Stomach (tissue), 9 donors: ENCODE results near the gene TCFL5. TPM values are rescaled to one million over a fixed set of nuclear protein-coding genes. Genes with fewer than 3 reads are reported as not detected.
A peak's percentile ranks its signal among the peaks of the same experiment; 100 is the strongest.

ENCODE experiments used
- DNase-seq, 2 donors: peaks; one replicate each; pipeline versions ENCODE4 v3.0.0 to v3.0.0-alpha.2; 2013 to 2019
- H3K27ac ChIP-seq, 5 donors: fragments of 200-600 bp in 4 of 5; sonication (generic) in 4 of 5; one replicate each; pipeline ENCODE4 v1.5.1; 2013 to 2019; ENCODE audit warnings: mild to moderate bottlenecking in 1 of 5, moderate library complexity in 1 of 5
- H3K27me3 ChIP-seq, 3 donors: fragments of 200-600 bp; sonication (generic); one replicate each; pipeline ENCODE4 v1.5.1; 2017 to 2019; ENCODE audit warnings: mixed run types in 1 of 3
- H3K36me3 ChIP-seq, 4 donors: fragments of 200-600 bp; sonication (generic); 1 replicate in 3 of 4; 2 replicates in 1 of 4; pipeline ENCODE4 v1.5.1; 2016 to 2019
- H3K4me1 ChIP-seq, 4 donors: fragments of 200-600 bp; sonication (generic); one replicate each; pipeline ENCODE4 v1.5.1; 2016 to 2019
- H3K4me3 ChIP-seq, 4 donors: fragments of 200-600 bp; sonication (generic) in 3 of 4; one replicate each; pipeline ENCODE4 v1.5.1; 2016 to 2019; ENCODE audit warnings: mild to moderate bottlenecking in 1 of 4
- H3K9me3 ChIP-seq, 4 donors: fragments of 200-600 bp; sonication (generic); one replicate each; pipeline ENCODE4 v1.5.1; 2016 to 2019
- CTCF ChIP-seq, 7 experiments: fragments of 450-650 bp in 4 of 7; fragments of 200-600 bp in 3 of 7; sonication (generic) in 3 of 7; IDR thresholded peaks; one replicate each; pipeline ENCODE4 v1.5.1; 2016 to 2019; ENCODE audit warnings: antibody characterized with exemption in 7 of 7, control low read depth in 2 of 7, mild to moderate bottlenecking in 1 of 7
- EP300 ChIP-seq: sonication (generic); formaldehyde crosslinking; IDR thresholded peaks from one replicate; pipeline ENCODE4 v1.6.1; 2017; ENCODE audit warnings: antibody characterized with exemption
- POLR2A ChIP-seq, 4 donors: fragments of 450-650 bp; IDR thresholded peaks; one replicate each; pipeline ENCODE4 v1.6.1; 2016; ENCODE audit warnings: antibody characterized with exemption in 4 of 4, control low read depth in 2 of 4, mild to moderate bottlenecking in 1 of 4, moderate library complexity in 1 of 4
- POLR2AphosphoS5 ChIP-seq, 3 donors: sonication (generic); formaldehyde crosslinking; IDR thresholded peaks; one replicate each; pipeline ENCODE4 v1.6.1; 2016; ENCODE audit warnings: antibody characterized with exemption in 3 of 3
- WGBS, 5 donors: extraction: QIAGEN DNeasy Blood & Tissue Kit in 3 of 5; methylation state at CpG; one replicate each; pipeline versions ENCODE4 v1.1.5 to v1.1.7; 2013 to 2018; 5-methylcytosine and 5-hydroxymethylcytosine counted together
- intact Hi-C: fragments of 100-400 bp; cut with DNase I; formaldehyde crosslinking; loops from one replicate; pipeline ENCODE4 v1.15.1; 2023; ENCODE audit warnings: low total_unique reads
- polyA plus RNA-seq, 3 donors: library from polyadenylated mRNA; stranded (reverse); fragments of 200-250 nt; gene quantifications; one replicate each; pipeline ENCODE4 v1.2.3, GENCODE V29; 2013
- total RNA-seq, 5 donors: library from RNA; depleted of rRNA; stranded (reverse); fragments of >200 nt; gene quantifications; one replicate each; pipeline versions ENCODE4 v1.1.0 to v1.2.3, GENCODE V29; 2014 to 2016
- donor health status: healthy with polysubstance abuse.
- donor health status: Bipolar disorder and iron deficiency.
- donor health status: healthy.

TCFL5 gene
- total and polyA plus RNA-seq, 8 donors = 3.0 to 29.5 (median 5.7) TPM

GRCh38 chr20:62816884-62817873 is 44.4 kb downstream of the TCFL5 start, which contains the start of gene COL9A3:
Gene COL9A3 (plus strand): TSS chr20:62817050. CDS start chr20:62817065, 15 bp downstream.
- peak within 1 kb of the TSS; percentile 26 to 44 (median 32) for H3K4me3 ChIP-seq

GRCh38 chr20:62816031-62816883 is 45.4 kb downstream of the TCFL5 start:
- Histone ChIP-seq H3K9me3 (no peaks in the 10 kb centered on the region), H3K36me3 (peaks cover 24 to 29% (median 28%) of the 10 kb centered on the region in 4 donors), H3K27me3 (peaks cover 22 to 70% (median 48%) of the 10 kb centered on the region in 3 donors), H3K4me3 (peak overlapping the region; percentile 26 to 44 (median 32)), H3K27ac (peak overlapping the region in 2 of 5 donors; percentile 2 to 21), H3K4me1 (peaks cover 33 to 58% (median 56%) of the 10 kb centered on the region in 4 donors)
- intact Hi-C loops = no loop called here
- WGBS, 5 donors = 3 to 12% (median 4%) methylated on average over 10 to 57 of the region's 57 CpGs
- TF ChIP-seq CTCF (IDR thresholded peaks at IDR 0.05) (no peak), EP300 (no peak), POLR2AphosphoS5 (IDR thresholded peaks at IDR 0.05) (no peak), POLR2A (IDR thresholded peaks at IDR 0.05) (no peak)
- peak in 1 of 2 donors; percentile 63 for DNase-seq

More at GRCh38 chr20:62816884-62817873, 44.4 kb downstream of the TCFL5 start, which contains the start of gene COL9A3:
- peaks cover 33 to 58% (median 56%) of the 10 kb centered on the region in 4 donors for H3K4me1 ChIP-seq
- TF ChIP-seq POLR2AphosphoS5 (IDR thresholded peaks at IDR 0.05) (no peak), EP300 (no peak), CTCF (IDR thresholded peaks at IDR 0.05) (no peak), POLR2A (IDR thresholded peaks at IDR 0.05) (no peak)
- H3K27me3 ChIP-seq = peaks cover 22 to 70% (median 48%) of the 10 kb centered on the region in 3 donors
- H3K36me3 ChIP-seq = peaks cover 15 to 20% (median 19%) of the 10 kb centered on the region in 4 donors
- intact Hi-C loops = no loop called here
- peak in 1 of 2 donors; percentile 77 for DNase-seq
- no peaks in the 10 kb centered on the region for H3K9me3 ChIP-seq
- peak within 1 kb of the TSS in 2 of 5 donors; percentile 2 to 53 for H3K27ac ChIP-seq
- 9 to 12% (median 10%) methylated on average over 29 to 107 of the region's 108 CpGs for WGBS, 5 donors

- Histone ChIP-seq H3K27ac (no peak overlapping the region), H3K27me3 (peaks cover 22 to 65% (median 48%) of the 10 kb centered on the region in 3 donors), H3K9me3 (no peaks in the 10 kb centered on the region), H3K4me1 (peaks cover 33 to 57% (median 54%) of the 10 kb centered on the region in 4 donors), H3K36me3 (peaks cover 33 to 38% (median 37%) of the 10 kb centered on the region in 4 donors), H3K4me3 (no peak overlapping the region)
- no peak for TF ChIP-seq POLR2A (IDR thresholded peaks at IDR 0.05)
- no peak for TF ChIP-seq POLR2AphosphoS5 (IDR thresholded peaks at IDR 0.05)
- no peak for TF ChIP-seq EP300
- no peak for TF ChIP-seq CTCF (IDR thresholded peaks at IDR 0.05)
- WGBS, 5 donors = 22 to 33% (median 28%) methylated on average over 24 of the region's 24 CpGs
- intact Hi-C loops = no loop called here
- DNase-seq = peak in 1 of 2 donors; percentile 78
Observed at GRCh38 chr20:62815066-62815991, 46.3 kb downstream of the TCFL5 start.
